GF-D8 (cell line): ENCODE data around the gene FXYD6.

ENCODE experiments used
- DNase-seq: peaks from one replicate; lab custom pipeline; 2025; lab: John Stamatoyannopoulos, UW

Gene FXYD6

DNA sequence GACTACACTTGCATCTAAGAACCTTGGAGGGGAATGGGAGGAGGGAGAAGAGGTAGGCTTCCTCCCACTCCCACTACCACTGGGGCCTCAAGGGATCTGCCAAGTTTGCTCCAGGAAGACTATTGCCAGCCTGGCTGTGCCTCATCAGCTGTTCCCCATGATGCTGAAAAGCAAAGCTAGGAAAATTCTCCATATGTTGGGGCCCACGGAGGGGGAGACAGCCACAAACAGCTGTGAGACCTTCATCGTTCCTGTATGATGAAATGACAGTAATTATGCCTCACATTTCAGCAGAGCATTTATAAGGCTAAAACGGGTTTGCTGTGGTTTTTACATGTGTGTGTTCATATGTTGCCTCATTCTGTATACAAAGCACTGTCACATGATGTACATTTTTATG, 86.2 kb downstream of the FXYD6 start:
- DNase-seq, result no peak

DNA sequence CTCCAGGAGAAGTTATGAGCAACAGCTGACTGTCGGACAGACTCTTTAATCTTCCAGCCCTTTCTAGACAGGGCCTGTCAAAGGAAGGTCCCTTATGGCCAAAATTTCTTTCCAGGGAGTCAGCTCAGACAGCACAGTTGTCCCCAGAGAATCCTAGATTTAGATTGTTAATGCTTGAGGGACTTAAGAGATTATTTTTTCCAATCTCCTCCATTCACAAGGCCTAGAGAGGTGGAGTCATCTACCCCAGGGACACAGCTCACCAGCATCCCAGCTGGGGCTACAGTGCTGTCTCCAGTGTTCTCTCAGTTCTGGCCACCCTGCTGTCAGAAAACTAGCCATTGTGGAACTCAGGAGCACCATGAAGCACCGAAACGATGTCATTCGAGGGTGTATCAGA, 87.2 kb downstream of the FXYD6 start:
- no peak for DNase-seq
